Psoas muscle (tissue), 8 donors: ENCODE data around the gene ERC2. TPM values are rescaled to one million over a fixed set of nuclear protein-coding genes. Genes with fewer than 3 reads are reported as not detected.

ENCODE experiments used
- ATAC-seq, 4 donors: fragments of 200-7000 bp; cut with Tn5 transposase; one replicate each; pipeline ENCODE4 v1.9.1; 2020; ENCODE audit warnings: moderate library complexity in 3 of 4, mild to moderate bottlenecking in 2 of 4
- DNase-seq, 2 donors: peaks; one replicate each; pipeline ENCODE4 v3.0.0-alpha.2; 2020
- H3K27ac ChIP-seq: fragments of 200-600 bp; one replicate; pipeline ENCODE4 v1.8.0; 2022
- H3K27me3 ChIP-seq, 3 donors: fragments of 200-600 bp in 1 of 3; one replicate each; pipeline versions ENCODE4 v1.6.1 to v1.8.0; 2013 to 2022; ENCODE audit warnings: low read length in 2 of 3, mild to moderate bottlenecking in 2 of 3, moderate library complexity in 1 of 3; ENCODE audit not compliant: insufficient read depth in 3 of 3
- H3K36me3 ChIP-seq, 2 donors: fragments of 200-600 bp in 1 of 2; one replicate each; pipeline versions ENCODE4 v1.6.1 to v1.8.0; 2013 to 2022; ENCODE audit warnings: low read depth in 1 of 2, mild to moderate bottlenecking in 1 of 2, moderate library complexity in 1 of 2; ENCODE audit not compliant: insufficient read depth in 1 of 2
- H3K4me1 ChIP-seq: fragments of 200-600 bp; one replicate; pipeline ENCODE4 v1.8.0; 2022
- H3K4me3 ChIP-seq: fragments of 200-600 bp; one replicate; pipeline ENCODE4 v1.8.0; 2022; ENCODE audit warnings: mild to moderate bottlenecking
- H3K9me3 ChIP-seq: fragments of 200-600 bp; one replicate; pipeline ENCODE4 v1.8.0; 2022
- CTCF ChIP-seq: fragments of 200-600 bp; IDR thresholded peaks from one replicate; pipeline ENCODE4 v1.8.0; 2022; ENCODE audit warnings: antibody characterized with exemption
- WGBS, 3 donors: extraction: QIAGEN DNeasy Blood & Tissue Kit; methylation state at CpG; one replicate each; pipeline versions ENCODE4 v1.1.6 to v1.1.7; 2013; 5-methylcytosine and 5-hydroxymethylcytosine counted together
- intact Hi-C, 2 donors: fragments of 100-400 bp; cut with DNase I; formaldehyde crosslinking; loops; one replicate each; pipeline versions ENCODE4 v1.11.0 to v1.14.2; 2022
- polyA plus RNA-seq, 3 donors: library from polyadenylated mRNA; stranded (reverse); fragments of 200-250 nt; gene quantifications; one replicate each; pipeline ENCODE4 v1.2.3, GENCODE V29; 2013
- total RNA-seq, 4 donors: library from RNA; stranded (reverse); fragmentation: NEBNext Ultra II Directional in 2 of 4; extraction: Animal tissue kit (Norgen Biotek cat#: 25700) in 2 of 4; gene quantifications; one replicate each; pipeline versions ENCODE4 v1.2.1 to v1.2.4, GENCODE V29; 2021 to 2023
- donor health status: healthy with polysubstance abuse.
- donor health status: DM: no; HTN: no; CAD: no; lungs with moderate emphysema.
- donor health status: Bipolar disorder and iron deficiency.
- donor health status: healthy.
- donor health status: DM: yes; HTN: yes; CAD: no.
- donor health status: DM: no; HTN: no; CAD: no.
- donor health status: DM: no; HTN: no; CAD: no.
- donor health status: DM: yes; HTN: yes; CAD: no.

ERC2 gene
- total and polyA plus RNA-seq, 7 donors = 0.04 to 0.15 TPM; not detected in 5

- H3K4me3 ChIP-seq = no peak overlapping the region
- H3K27ac ChIP-seq = no peak overlapping the region
- no peaks in the 10 kb centered on the region for H3K36me3 ChIP-seq
- no peak for TF ChIP-seq CTCF
- ATAC-seq (no peak), DNase-seq (no peak)
- no peaks in the 10 kb centered on the region for H3K9me3 ChIP-seq
- no peaks in the 10 kb centered on the region for H3K4me1 ChIP-seq
- no peaks in the 10 kb centered on the region for H3K27me3 ChIP-seq
- intact Hi-C loops = loop anchor here (5.0 to 10.0 kb wide), 2 partner anchors 236 to 238 kb away; partner anchors contain the start of gene WNT5A (in 1 of the 2)
Observed at GRCh38 chr3:55720614-55721013, 747.7 kb downstream of the ERC2 start.

- Histone ChIP-seq H3K4me3 (no peak overlapping the region), H3K27ac (no peak overlapping the region), H3K36me3 (no peaks in the 10 kb centered on the region), H3K9me3 (no peaks in the 10 kb centered on the region), H3K4me1 (no peaks in the 10 kb centered on the region), H3K27me3 (no peaks in the 10 kb centered on the region)
- ATAC-seq = peak in 3 of 4 donors; percentile 25 to 67 (median 53)
- intact Hi-C loops = no loop called here
- DNase-seq = peak in 1 of 2 donors; percentile 52
- TF ChIP-seq CTCF = no peak
Observed at GRCh38 chr3:55719508-55719907, 748.8 kb downstream of the ERC2 start.

- intact Hi-C loops = no loop called here
- H3K27me3 ChIP-seq = no peaks in the 10 kb centered on the region
- no peak overlapping the region for H3K4me3 ChIP-seq
- ATAC-seq (peak in 1 of 4 donors; percentile 37), DNase-seq (no peak)
- H3K36me3 ChIP-seq = no peaks in the 10 kb centered on the region
- 21 to 30% (median 22%) methylated on average over 3 of the region's 3 CpGs for WGBS, 3 donors
- no peak overlapping the region for H3K27ac ChIP-seq
- no peaks in the 10 kb centered on the region for H3K4me1 ChIP-seq
- TF ChIP-seq CTCF = no peak
- no peaks in the 10 kb centered on the region for H3K9me3 ChIP-seq
Observed at GRCh38 chr3:55719006-55719405, 749.3 kb downstream of the ERC2 start.

GRCh38 chr3:55718521-55718921 is 749.7 kb downstream of the ERC2 start:
- Histone ChIP-seq H3K27me3 (no peaks in the 10 kb centered on the region), H3K4me3 (no peak overlapping the region), H3K36me3 (no peaks in the 10 kb centered on the region), H3K27ac (no peak overlapping the region), H3K4me1 (no peaks in the 10 kb centered on the region), H3K9me3 (no peaks in the 10 kb centered on the region)
- DNase-seq (no peak), ATAC-seq (peak in 2 of 4 donors; percentile 23 to 61)
- intact Hi-C loops = no loop called here
- no peak for TF ChIP-seq CTCF
- 48 to 52% (median 48%) methylated on average over 1 of the region's 1 CpG for WGBS, 3 donors

DNA sequence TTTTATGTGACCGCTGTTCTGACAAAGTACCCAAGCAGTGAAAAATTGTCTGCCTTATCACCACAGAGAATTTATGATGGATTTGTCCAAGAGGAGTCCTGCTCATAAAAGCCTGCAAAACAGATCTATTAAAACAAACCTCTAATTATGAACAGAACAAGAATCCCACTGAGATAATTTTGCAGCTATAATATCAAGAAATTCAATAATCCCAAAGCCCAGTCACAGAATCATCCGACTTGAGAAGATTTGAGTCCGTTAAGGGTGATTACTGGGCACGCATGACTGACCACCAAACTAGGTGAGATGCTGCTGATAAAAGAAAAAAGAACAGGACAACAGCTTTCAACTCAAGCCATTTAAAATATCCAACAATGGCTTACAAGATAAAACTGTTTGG is 750.2 kb downstream of the ERC2 start:
- no peak overlapping the region for H3K4me3 ChIP-seq
- no peaks in the 10 kb centered on the region for H3K27me3 ChIP-seq
- H3K4me1 ChIP-seq = no peaks in the 10 kb centered on the region
- intact Hi-C loops = no loop called here
- no peak for DNase-seq
- no peaks in the 10 kb centered on the region for H3K9me3 ChIP-seq
- 73 to 81% (median 74%) methylated on average over 4 of the region's 4 CpGs for WGBS, 3 donors
- no peaks in the 10 kb centered on the region for H3K36me3 ChIP-seq
- no peak overlapping the region for H3K27ac ChIP-seq
- ATAC-seq = no peak
- TF ChIP-seq CTCF = no peak
